DMS79 treated with DMSO at 0.1 percent for 48 hours (cell line): Measurements from ENCODE around the gene UBE2H.
"Not testable (repeated sequence)": the region's sequence is repeated elsewhere in the genome, so short reads cannot be mapped to it uniquely, and the experiment has no call there.

Experiments used
- DNase-seq: peaks from one replicate; lab custom pipeline; 2025; lab: John Stamatoyannopoulos, UW

The UBE2H gene

GRCh38 chr7:129872054-129872453 lies 80.7 kb downstream of the UBE2H start:
- DNase-seq: no peak

- no peak for DNase-seq
Measured at GRCh38 chr7:129870668-129871067, 82.1 kb downstream of the UBE2H start.

GRCh38 chr7:129866251-129866650 lies 86.5 kb downstream of the UBE2H start:
- no peak for DNase-seq

GRCh38 chr7:129865925-129866201 lies 86.9 kb downstream of the UBE2H start:
- DNase-seq: no peak

- DNase-seq: no peak
Measured at GRCh38 chr7:129865093-129865924, 87.5 kb downstream of the UBE2H start.

- not testable (repeated sequence) for DNase-seq
Measured at GRCh38 chr7:129864676-129865075, 88.1 kb downstream of the UBE2H start.

- no peak for DNase-seq
Measured at GRCh38 chr7:129864042-129864441, 88.7 kb downstream of the UBE2H start.

- no peak for DNase-seq
Measured at GRCh38 chr7:129862682-129863081, 90.1 kb downstream of the UBE2H start.

GRCh38 chr7:129860784-129861183 lies 92.0 kb downstream of the UBE2H start:
- DNase-seq: not testable (repeated sequence)

- DNase-seq: no peak
Measured at GRCh38 chr7:129859183-129859582, 93.6 kb downstream of the UBE2H start.

GRCh38 chr7:129858490-129858889 lies 94.3 kb downstream of the UBE2H start:
- no peak for DNase-seq

GRCh38 chr7:129857313-129857712 lies 95.4 kb downstream of the UBE2H start:
- DNase-seq: no peak

- DNase-seq: no peak
Measured at GRCh38 chr7:129855935-129856717, 96.6 kb downstream of the UBE2H start.

GRCh38 chr7:129855234-129855673 lies 97.5 kb downstream of the UBE2H start:
- no peak for DNase-seq

GRCh38 chr7:129854401-129854800 lies 98.4 kb downstream of the UBE2H start:
- DNase-seq: no peak

GRCh38 chr7:129853661-129854268 lies 99.0 kb downstream of the UBE2H start:
- no peak for DNase-seq

GRCh38 chr7:129851809-129852208 lies 101.0 kb downstream of the UBE2H start:
- no peak for DNase-seq

GRCh38 chr7:129851174-129851573 lies 101.6 kb downstream of the UBE2H start:
- no peak for DNase-seq

GRCh38 chr7:129848436-129848835 lies 104.3 kb downstream of the UBE2H start:
- DNase-seq: no peak

GRCh38 chr7:129845972-129846327 lies 106.8 kb downstream of the UBE2H start:
- DNase-seq: no peak

- DNase-seq: no peak
Measured at GRCh38 chr7:129845178-129845971, 107.4 kb downstream of the UBE2H start.
